Measurements from ENCODE around the gene MLLT1. TPM values are rescaled to one million over a fixed set of nuclear protein-coding genes. Genes with fewer than 3 reads are reported as not detected.
"Not testable (repeated sequence)": the region's sequence is repeated elsewhere in the genome, so short reads cannot be mapped to it uniquely, and the experiment has no call there.

MLLT1 gene
- total and polyA plus RNA-seq, 10 of the 15 experiments (the other 5 are each of a cell fraction or from before 2014, with no cell fraction given) = 0.16 to 61.1 (median 8.5) TPM

GRCh38 chr19:6319376-6319775 lies 39.6 kb upstream of the MLLT1 start (continued):
- no peak for TF ChIP-seq ZSCAN29 (IDR thresholded peaks at IDR 0.05)
- TF ChIP-seq SREBF1 (IDR thresholded peaks at IDR 0.05; ENCODE audit: low read length) = no peak
- no peak for TF ChIP-seq HDAC2 (IDR thresholded peaks at IDR 0.05)
- TF ChIP-seq POLR2A (IDR thresholded peaks at IDR 0.05; ENCODE audit: low read depth, low read length) = no peak
- TF ChIP-seq PAX8 (IDR thresholded peaks at IDR 0.05) = no peak

- no peaks in the 10 kb centered on the region for H3K4me1 ChIP-seq (ENCODE audit: control insufficient read depth, insufficient read depth, low read length)
- WGBS (ENCODE audit: insufficient coverage, insufficient replicate concordance, low lambda C conversion rate, missing lambda C conversion rate) = 27% methylated on average over 5 of the region's 5 CpGs
- intact Hi-C loops (cut with micrococcal nuclease; ENCODE audit: unreplicated experiment) = no loop called here
- no peaks in the 10 kb centered on the region for H3K36me3 ChIP-seq (ENCODE audit: control insufficient read depth in 2 of 2, insufficient read depth in 2 of 2, low read length in 1 of 2)
- H3K4me3 ChIP-seq = no peak overlapping the region
- no peaks in the 10 kb centered on the region; the same call in 2 of the 3 replicates for H3K9me3 ChIP-seq (replicated peaks; ENCODE audit: control insufficient read depth, insufficient read depth, low read length)
- H2AFZ ChIP-seq (ENCODE audit: control insufficient read depth, low read depth, low read length) = no peak overlapping the region
- H3K27me3 ChIP-seq (replicated peaks in 1 of 2; ENCODE audit: control insufficient read depth in 2 of 2, insufficient read depth in 2 of 2, low read length in 1 of 2) = no peaks in the 10 kb centered on the region
- no peak overlapping the region for H3K27ac ChIP-seq (ENCODE audit: control insufficient read depth, insufficient read depth)
- RAD21 ChIA-PET (ENCODE audit: unreplicated experiment) = interaction anchor here (0.6 kb wide), 2 partner anchors 336 to 1126 kb away, joined by 3 read pairs; no protein-coding TSS in a partner anchor
- no peak overlapping the region for H3K9ac ChIP-seq (ENCODE audit: control insufficient read depth, insufficient read depth, low read length)
- SMC1A ChIA-PET (ENCODE audit: uncharacterized antibody, unreplicated experiment) = no interaction called here
- POLR2A ChIA-PET = no interaction called here
- in situ Hi-C loops (cut with MboI) = no loop called here
- no peak for ATAC-seq
- no peak for FAIRE-seq
- DNase-seq (ENCODE audit: low read depth, low spot score) = no peak
- H3K79me2 ChIP-seq (ENCODE audit: control insufficient read depth, insufficient read depth, low read length) = no peaks in the 10 kb centered on the region
- H3K4me2 ChIP-seq (ENCODE audit: control insufficient read depth, insufficient read depth) = no peak overlapping the region
- no peak for TF ChIP-seq PAX8 (IDR thresholded peaks at IDR 0.05)
- TF ChIP-seq STAT1 (conservative IDR thresholded peaks at IDR 0.05) = no peak
- TF ChIP-seq E2F4 (IDR thresholded peaks at IDR 0.05; ENCODE audit: low read depth, low read length) = no peak
- TF ChIP-seq CHD4 (IDR thresholded peaks at IDR 0.05) = no peak
- H4K20me1 ChIP-seq (ENCODE audit: control insufficient read depth, insufficient read depth) = no peaks in the 10 kb centered on the region
- BruUV-seq (replicated peaks) = no TSS peak
- CTCF ChIA-PET = interaction anchor here (1.0 kb wide), 1 partner anchor 545 kb away, joined by 3 read pairs; no protein-coding TSS in a partner anchor
Measured at GRCh38 chr19:6318772-6319171, 39.0 kb upstream of the MLLT1 start.

- H3K4me1 ChIP-seq (ENCODE audit: control insufficient read depth, insufficient read depth, low read length); H3K79me2 ChIP-seq (ENCODE audit: control insufficient read depth, insufficient read depth, low read length); H3K9ac ChIP-seq (ENCODE audit: control insufficient read depth, insufficient read depth, low read length); H3K9me3 ChIP-seq (replicated peaks; ENCODE audit: control insufficient read depth, insufficient read depth, low read length); FAIRE-seq; in situ Hi-C loops (cut with MboI); RAD21 ChIA-PET (ENCODE audit: unreplicated experiment); H3K4me2 ChIP-seq (ENCODE audit: control insufficient read depth, insufficient read depth); BruUV-seq (replicated peaks); DNase-seq (ENCODE audit: low read depth, low spot score); H3K27ac ChIP-seq (ENCODE audit: control insufficient read depth, insufficient read depth); H3K36me3 ChIP-seq (ENCODE audit: control insufficient read depth in 2 of 2, insufficient read depth in 2 of 2, low read length in 1 of 2); H3K27me3 ChIP-seq (replicated peaks in 1 of 2; ENCODE audit: control insufficient read depth in 2 of 2, insufficient read depth in 2 of 2, low read length in 1 of 2); ATAC-seq; CTCF ChIA-PET; H2AFZ ChIP-seq (ENCODE audit: control insufficient read depth, low read depth, low read length); H3K4me3 ChIP-seq; H4K20me1 ChIP-seq (ENCODE audit: control insufficient read depth, insufficient read depth); POLR2A ChIA-PET; intact Hi-C loops (cut with micrococcal nuclease; ENCODE audit: unreplicated experiment); SMC1A ChIA-PET (ENCODE audit: uncharacterized antibody, unreplicated experiment): not testable (repeated sequence)
- WGBS (ENCODE audit: insufficient coverage, insufficient replicate concordance, low lambda C conversion rate, missing lambda C conversion rate) = 25% methylated on average over 5 of the region's 5 CpGs
Measured at GRCh38 chr19:6315646-6316045, 35.9 kb upstream of the MLLT1 start.
